Measurements from ENCODE around the gene SSTR4. TPM values are rescaled to one million over a fixed set of nuclear protein-coding genes. Genes with fewer than 3 reads are reported as not detected.
A peak's percentile ranks its signal among the peaks of the same experiment; 100 is the strongest.

The SSTR4 gene
- total RNA-seq, 1 donor from 2014 or later, result not detected

DNA sequence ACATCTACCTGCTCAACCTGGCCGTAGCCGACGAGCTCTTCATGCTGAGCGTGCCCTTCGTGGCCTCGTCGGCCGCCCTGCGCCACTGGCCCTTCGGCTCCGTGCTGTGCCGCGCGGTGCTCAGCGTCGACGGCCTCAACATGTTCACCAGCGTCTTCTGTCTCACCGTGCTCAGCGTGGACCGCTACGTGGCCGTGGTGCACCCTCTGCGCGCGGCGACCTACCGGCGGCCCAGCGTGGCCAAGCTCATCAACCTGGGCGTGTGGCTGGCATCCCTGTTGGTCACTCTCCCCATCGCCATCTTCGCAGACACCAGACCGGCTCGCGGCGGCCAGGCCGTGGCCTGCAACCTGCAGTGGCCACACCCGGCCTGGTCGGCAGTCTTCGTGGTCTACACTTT is 619 bp downstream of the SSTR4 start:
- no peak for DNase-seq (ENCODE audit: low spot score in 2 of 2, unreplicated experiment in 2 of 2)
- TF ChIP-seq CTCF (IDR thresholded peaks at IDR 0.05; ENCODE audit: unreplicated experiment), result no peak
- Mint-ChIP-seq H3K27ac (no peak overlapping the region), H3K36me3 (no peaks in the 10 kb centered on the region), H3K4me3 (peak overlapping the region; percentile 13), H3K9me3 (no peaks in the 10 kb centered on the region), H3K27me3 (ENCODE audit: low read depth) (peaks cover 92% of the 10 kb centered on the region), H3K4me1 (peaks cover 11% of the 10 kb centered on the region)

DNA sequence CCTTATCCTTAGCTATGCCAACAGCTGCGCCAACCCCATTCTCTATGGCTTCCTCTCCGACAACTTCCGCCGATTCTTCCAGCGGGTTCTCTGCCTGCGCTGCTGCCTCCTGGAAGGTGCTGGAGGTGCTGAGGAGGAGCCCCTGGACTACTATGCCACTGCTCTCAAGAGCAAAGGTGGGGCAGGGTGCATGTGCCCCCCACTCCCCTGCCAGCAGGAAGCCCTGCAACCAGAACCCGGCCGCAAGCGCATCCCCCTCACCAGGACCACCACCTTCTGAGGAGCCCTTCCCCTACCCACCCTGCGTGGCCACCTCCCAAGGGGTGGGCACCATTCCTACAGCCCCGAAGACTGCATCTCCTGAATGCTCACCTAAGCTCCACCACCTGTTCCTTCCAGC is 1.3 kb downstream of the SSTR4 start:
- no peak for DNase-seq (ENCODE audit: low spot score in 2 of 2, unreplicated experiment in 2 of 2)
- Mint-ChIP-seq H3K4me1 (peaks cover 11% of the 10 kb centered on the region), H3K4me3 (peak overlapping the region; percentile 33), H3K36me3 (no peaks in the 10 kb centered on the region), H3K9me3 (no peaks in the 10 kb centered on the region), H3K27ac (no peak overlapping the region), H3K27me3 (ENCODE audit: low read depth) (peaks cover 96% of the 10 kb centered on the region)
- no peak for TF ChIP-seq CTCF (IDR thresholded peaks at IDR 0.05; ENCODE audit: unreplicated experiment)

GRCh38 chr20:23037017-23037481 is 1.9 kb downstream of the SSTR4 start:
- Mint-ChIP-seq H3K4me1 (peaks cover 11% of the 10 kb centered on the region), H3K27me3 (ENCODE audit: low read depth) (peaks cover 96% of the 10 kb centered on the region), H3K4me3 (no peak overlapping the region), H3K9me3 (no peaks in the 10 kb centered on the region), H3K27ac (no peak overlapping the region), H3K36me3 (no peaks in the 10 kb centered on the region)
- TF ChIP-seq CTCF (IDR thresholded peaks at IDR 0.05; ENCODE audit: unreplicated experiment), result no peak
- no peak for DNase-seq (ENCODE audit: low spot score in 2 of 2, unreplicated experiment in 2 of 2)

- DNase-seq (ENCODE audit: low spot score in 2 of 2, unreplicated experiment in 2 of 2), result no peak
- H3K9me3 Mint-ChIP-seq, result no peaks in the 10 kb centered on the region
- H3K4me1 Mint-ChIP-seq, result peaks cover 8% of the 10 kb centered on the region
- no peak overlapping the region for H3K4me3 Mint-ChIP-seq
- no peak for TF ChIP-seq CTCF (IDR thresholded peaks at IDR 0.05; ENCODE audit: unreplicated experiment)
- H3K27ac Mint-ChIP-seq, result no peak overlapping the region
- no peaks in the 10 kb centered on the region for H3K36me3 Mint-ChIP-seq
- peaks cover 95% of the 10 kb centered on the region for H3K27me3 Mint-ChIP-seq (ENCODE audit: low read depth)
These were observed 4.2 kb downstream of the SSTR4 start for GRCh38 chr20:23039136-23039875.

GRCh38 chr20:23039885-23040508 is 4.9 kb downstream of the SSTR4 start:
- no peak overlapping the region for H3K4me3 Mint-ChIP-seq
- DNase-seq (ENCODE audit: low spot score in 2 of 2, unreplicated experiment in 2 of 2), result no peak
- H3K4me1 Mint-ChIP-seq, result peaks cover 8% of the 10 kb centered on the region
- no peak overlapping the region for H3K27ac Mint-ChIP-seq
- no peaks in the 10 kb centered on the region for H3K9me3 Mint-ChIP-seq
- TF ChIP-seq CTCF (IDR thresholded peaks at IDR 0.05; ENCODE audit: unreplicated experiment), result no peak
- H3K27me3 Mint-ChIP-seq (ENCODE audit: low read depth), result peaks cover 95% of the 10 kb centered on the region
- no peaks in the 10 kb centered on the region for H3K36me3 Mint-ChIP-seq

Data from mesothelial cell of epicardium (in vitro differentiated cells).